ENCODE data around the gene SMYD3. TPM values are rescaled to one million over a fixed set of nuclear protein-coding genes. Genes with fewer than 3 reads are reported as not detected.
A peak's percentile ranks its signal among the peaks of the same experiment; 100 is the strongest.
"Not testable (repeated sequence)": the region's sequence is repeated elsewhere in the genome, so short reads cannot be mapped to it uniquely, and the experiment has no call there.

Gene SMYD3
- polyA plus RNA-seq, 2 of the 4 experiments (the other 2 are of a cell fraction): 18.2 to 35.2 TPM

DNA sequence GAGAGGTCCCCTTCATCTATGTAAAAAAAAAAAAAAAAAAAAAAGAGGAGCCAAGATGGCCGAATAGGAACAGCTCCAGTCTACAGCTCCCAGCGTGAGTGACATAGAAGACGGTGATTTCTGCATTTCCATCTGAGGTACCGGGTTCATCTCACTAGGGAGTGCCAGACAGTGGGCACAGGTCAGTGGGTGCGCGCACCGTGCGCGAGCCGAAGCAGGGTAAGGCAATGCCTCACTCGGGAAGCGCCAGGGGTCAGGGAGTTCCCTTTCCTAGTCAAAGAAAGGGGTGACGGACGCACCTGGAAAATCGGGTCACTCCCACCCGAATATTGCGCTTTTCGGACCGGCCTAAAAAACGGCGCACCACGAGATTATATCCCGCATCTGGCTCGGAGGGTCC lies 690.6 kb downstream of the SMYD3 start:
- not testable (repeated sequence) for ATAC-seq

DNA sequence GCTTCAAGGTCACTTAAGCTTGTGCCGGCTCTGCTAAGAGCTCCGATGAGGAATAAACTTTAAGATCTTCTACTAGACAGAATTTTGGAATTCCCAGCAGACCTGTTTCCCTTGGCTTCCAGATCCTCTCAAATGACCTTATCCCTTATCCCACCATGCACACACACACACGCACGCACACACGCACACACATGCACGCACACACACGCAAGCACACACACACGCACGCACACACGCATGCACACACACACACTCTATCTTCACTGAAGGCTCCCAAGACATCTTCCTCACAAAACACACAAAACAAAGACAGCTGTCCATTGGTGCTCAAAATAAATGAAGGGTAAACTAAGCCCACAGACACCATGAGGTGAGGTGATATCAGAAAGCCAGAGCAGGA lies 692.4 kb downstream of the SMYD3 start:
- CTCF ChIA-PET: interaction anchor here (0.9 to 1.0 kb wide), 2 partner anchors 10 kb away, joined by 3 read pairs; no protein-coding TSS in a partner anchor
- POLR2A ChIA-PET: no interaction called here
- Histone ChIP-seq H3K27ac (no peak overlapping the region), H3K4me1 (no peaks in the 10 kb centered on the region), H3K9me3 (no peaks in the 10 kb centered on the region), H3K4me3 (no peak overlapping the region), H3K4me2 (no peak overlapping the region)
- ATAC-seq: no peak
- no peak for TF ChIP-seq REST (IDR thresholded peaks at IDR 0.05)
- TF ChIP-seq TFCP2L1 (CRISPR knock-in tag; IDR thresholded peaks at IDR 0.05): no peak
- TF ChIP-seq TP53 (CRISPR knock-in tag; IDR thresholded peaks at IDR 0.05): no peak
- TF ChIP-seq, protein P1, sequence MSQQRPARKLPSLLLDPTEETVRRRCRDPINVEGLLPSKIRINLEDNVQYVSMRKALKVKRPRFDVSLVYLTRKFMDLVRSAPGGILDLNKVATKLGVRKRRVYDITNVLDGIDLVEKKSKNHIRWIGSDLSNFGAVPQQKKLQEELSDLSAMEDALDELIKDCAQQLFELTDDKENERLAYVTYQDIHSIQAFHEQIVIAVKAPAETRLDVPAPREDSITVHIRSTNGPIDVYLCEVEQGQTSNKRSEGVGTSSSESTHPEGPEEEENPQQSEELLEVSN (IDR thresholded peaks at IDR 0.05; ENCODE audit: borderline replicate concordance, low read depth): no peak
- TF ChIP-seq EHMT2 (IDR thresholded peaks at IDR 0.05; ENCODE audit: low read depth): no peak
- no peak for TF ChIP-seq MYC (IDR thresholded peaks at IDR 0.05; ENCODE audit: borderline replicate concordance, low read length)
- no peak for TF ChIP-seq BHLHE40 (IDR thresholded peaks at IDR 0.05; ENCODE audit: low read depth, low read length)
- no peak for TF ChIP-seq CBX2 (IDR thresholded peaks at IDR 0.05; ENCODE audit: borderline replicate concordance, low read depth)
- no peak for TF ChIP-seq PHF8 (IDR thresholded peaks at IDR 0.05; ENCODE audit: borderline replicate concordance, low read depth)
- TF ChIP-seq NR3C1 (IDR thresholded peaks at IDR 0.05): no peak
- no peak for TF ChIP-seq HOXB13 (CRISPR knock-in tag; IDR thresholded peaks at IDR 0.05; ENCODE audit: low read depth)
- no peak for TF ChIP-seq SREBF2 (IDR thresholded peaks at IDR 0.05)
- no peak for DNase-seq (ENCODE audit: low read depth in 1 of 2, low spot score in 1 of 2)
- no peak for FAIRE-seq
- WGBS (ENCODE audit: missing lambda C conversion rate): 83% methylated on average over 10 of the region's 10 CpGs

More for the DNA sequence above, 690.6 kb downstream of the SMYD3 start:
- 63% methylated on average over 24 of the region's 24 CpGs for WGBS (ENCODE audit: missing lambda C conversion rate)
- peak overlapping the region; percentile 23; the same call in 1 of the 3 replicates for H3K4me2 ChIP-seq
- POLR2A ChIA-PET; H3K27ac ChIP-seq; FAIRE-seq; H3K4me3 ChIP-seq; H3K9me3 ChIP-seq; DNase-seq (ENCODE audit: low read depth in 1 of 2, low spot score in 1 of 2); H3K4me1 ChIP-seq: not testable (repeated sequence)
- CTCF ChIA-PET: interaction anchor here (0.6 kb wide), 1 partner anchor 81 kb away, joined by 3 read pairs; no protein-coding TSS in a partner anchor

- CTCF ChIA-PET: no interaction called here
- WGBS (ENCODE audit: missing lambda C conversion rate): 89% methylated on average over 6 of the region's 6 CpGs
- H3K4me3 ChIP-seq: no peak overlapping the region
- no peaks in the 10 kb centered on the region for H3K9me3 ChIP-seq
- no peak for DNase-seq (ENCODE audit: low read depth in 1 of 2, low spot score in 1 of 2)
- POLR2A ChIA-PET: no interaction called here
- no peak overlapping the region for H3K27ac ChIP-seq
- H3K4me1 ChIP-seq: no peaks in the 10 kb centered on the region
- no peak overlapping the region for H3K4me2 ChIP-seq
- no peak for ATAC-seq
- no peak for FAIRE-seq
- TF ChIP-seq ESRRA (IDR thresholded peaks at IDR 0.05; ENCODE audit: borderline replicate concordance, low read length) (no peak), USF2 (IDR thresholded peaks at IDR 0.05) (no peak), BHLHE40 (IDR thresholded peaks at IDR 0.05; ENCODE audit: low read depth, low read length) (no peak), GATA3 (IDR thresholded peaks at IDR 0.05; ENCODE audit: borderline replicate concordance) (no peak), KDM5A (IDR thresholded peaks at IDR 0.05) (no peak), SREBF2 (IDR thresholded peaks at IDR 0.05) (no peak), NPAS2 (CRISPR knock-in tag; IDR thresholded peaks at IDR 0.05; ENCODE audit: borderline replicate concordance) (no peak), ZNF302 (CRISPR knock-in tag; IDR thresholded peaks at IDR 0.05) (no peak), NR3C1 (IDR thresholded peaks at IDR 0.05) (no peak), HEYL (CRISPR knock-in tag; IDR thresholded peaks at IDR 0.05) (no peak), ZFP36 (IDR thresholded peaks at IDR 0.05; ENCODE audit: borderline replicate concordance, partially characterized antibody) (no peak), RARB (CRISPR knock-in tag; IDR thresholded peaks at IDR 0.05) (no peak)
- TF ChIP-seq, protein P2, sequence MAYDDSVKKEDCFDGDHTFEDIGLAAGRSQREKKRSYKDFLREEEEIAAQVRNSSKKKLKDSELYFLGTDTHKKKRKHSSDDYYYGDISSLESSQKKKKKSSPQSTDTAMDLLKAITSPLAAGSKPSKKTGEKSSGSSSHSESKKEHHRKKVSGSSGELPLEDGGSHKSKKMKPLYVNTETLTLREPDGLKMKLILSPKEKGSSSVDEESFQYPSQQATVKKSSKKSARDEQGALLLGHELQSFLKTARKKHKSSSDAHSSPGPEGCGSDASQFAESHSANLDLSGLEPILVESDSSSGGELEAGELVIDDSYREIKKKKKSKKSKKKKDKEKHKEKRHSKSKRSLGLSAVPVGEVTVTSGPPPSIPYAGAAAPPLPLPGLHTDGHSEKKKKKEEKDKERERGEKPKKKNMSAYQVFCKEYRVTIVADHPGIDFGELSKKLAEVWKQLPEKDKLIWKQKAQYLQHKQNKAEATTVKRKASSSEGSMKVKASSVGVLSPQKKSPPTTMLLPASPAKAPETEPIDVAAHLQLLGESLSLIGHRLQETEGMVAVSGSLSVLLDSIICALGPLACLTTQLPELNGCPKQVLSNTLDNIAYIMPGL (CRISPR knock-in tag; IDR thresholded peaks at IDR 0.05; ENCODE audit: borderline replicate concordance): no peak
- TF ChIP-seq, protein P3, sequence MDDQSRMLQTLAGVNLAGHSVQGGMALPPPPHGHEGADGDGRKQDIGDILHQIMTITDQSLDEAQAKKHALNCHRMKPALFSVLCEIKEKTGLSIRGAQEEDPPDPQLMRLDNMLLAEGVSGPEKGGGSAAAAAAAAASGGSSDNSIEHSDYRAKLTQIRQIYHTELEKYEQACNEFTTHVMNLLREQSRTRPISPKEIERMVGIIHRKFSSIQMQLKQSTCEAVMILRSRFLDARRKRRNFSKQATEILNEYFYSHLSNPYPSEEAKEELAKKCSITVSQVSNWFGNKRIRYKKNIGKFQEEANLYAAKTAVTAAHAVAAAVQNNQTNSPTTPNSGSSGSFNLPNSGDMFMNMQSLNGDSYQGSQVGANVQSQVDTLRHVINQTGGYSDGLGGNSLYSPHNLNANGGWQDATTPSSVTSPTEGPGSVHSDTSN (IDR thresholded peaks at IDR 0.05): no peak
- TF ChIP-seq, protein P4, sequence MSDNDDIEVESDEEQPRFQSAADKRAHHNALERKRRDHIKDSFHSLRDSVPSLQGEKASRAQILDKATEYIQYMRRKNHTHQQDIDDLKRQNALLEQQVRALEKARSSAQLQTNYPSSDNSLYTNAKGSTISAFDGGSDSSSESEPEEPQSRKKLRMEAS (IDR thresholded peaks at IDR 0.05): no peak
- TF ChIP-seq, protein P5, sequence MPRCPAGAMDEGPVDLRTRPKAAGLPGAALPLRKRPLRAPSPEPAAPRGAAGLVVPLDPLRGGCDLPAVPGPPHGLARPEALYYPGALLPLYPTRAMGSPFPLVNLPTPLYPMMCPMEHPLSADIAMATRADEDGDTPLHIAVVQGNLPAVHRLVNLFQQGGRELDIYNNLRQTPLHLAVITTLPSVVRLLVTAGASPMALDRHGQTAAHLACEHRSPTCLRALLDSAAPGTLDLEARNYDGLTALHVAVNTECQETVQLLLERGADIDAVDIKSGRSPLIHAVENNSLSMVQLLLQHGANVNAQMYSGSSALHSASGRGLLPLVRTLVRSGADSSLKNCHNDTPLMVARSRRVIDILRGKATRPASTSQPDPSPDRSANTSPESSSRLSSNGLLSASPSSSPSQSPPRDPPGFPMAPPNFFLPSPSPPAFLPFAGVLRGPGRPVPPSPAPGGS (IDR thresholded peaks at IDR 0.05): no peak
Measured at GRCh38 chr1:245812278-245812677, 694.8 kb downstream of the SMYD3 start.
